GM19023 (cell line): ENCODE results near the gene SRP9.
"Not testable (repeated sequence)": the region's sequence is repeated elsewhere in the genome, so short reads cannot be mapped to it uniquely, and the experiment has no call there.

Source experiments
- ATAC-seq: cut with Tn5 transposase; IDR thresholded peaks from one replicate; pipeline ENCODE4 v1.9.1; 2021; ENCODE audit warnings: mild to moderate bottlenecking, moderate library complexity; ENCODE audit not compliant: unreplicated experiment

Gene SRP9

DNA sequence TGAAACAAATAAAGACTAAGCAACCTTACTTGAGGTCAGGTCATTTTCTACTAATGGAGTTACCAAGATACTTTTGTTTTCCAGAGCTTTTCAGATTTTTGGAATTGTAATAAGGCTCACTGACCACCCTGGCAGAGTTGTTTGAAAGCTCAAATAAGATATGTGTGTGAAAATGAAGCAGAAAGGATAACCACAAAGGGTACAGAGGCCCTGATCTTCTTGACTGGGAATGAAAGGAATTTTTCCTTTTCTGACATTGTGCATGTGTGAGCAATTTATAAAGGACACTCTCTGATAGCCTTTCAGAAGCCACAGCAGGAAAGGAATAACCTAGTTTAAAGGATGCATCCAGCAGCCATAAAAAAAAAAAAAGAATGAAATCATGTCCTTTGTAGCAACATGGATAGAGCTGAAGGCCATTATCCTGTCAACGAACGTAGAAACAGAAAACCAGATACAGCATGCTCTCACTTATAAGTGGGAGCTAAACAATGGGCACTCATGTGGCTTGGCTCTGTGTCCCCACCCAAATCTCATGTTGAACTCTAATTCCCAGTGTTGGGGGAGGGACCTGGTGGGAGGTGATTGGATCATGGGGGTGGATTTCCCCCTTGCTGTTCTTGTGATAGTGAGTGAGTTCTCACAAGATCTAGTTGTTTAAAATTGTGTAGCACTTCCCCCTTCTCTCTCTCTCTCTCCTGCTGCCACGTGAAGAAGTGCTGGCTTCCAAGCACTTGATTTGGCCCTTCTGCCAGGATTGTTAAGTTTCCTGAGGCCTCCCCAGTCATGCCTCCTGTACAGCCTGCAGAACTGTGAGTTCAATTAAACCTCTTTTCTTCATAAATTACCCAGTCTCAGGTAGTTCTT is 3.1 kb upstream of the SRP9 start:
- ATAC-seq: no peak

DNA sequence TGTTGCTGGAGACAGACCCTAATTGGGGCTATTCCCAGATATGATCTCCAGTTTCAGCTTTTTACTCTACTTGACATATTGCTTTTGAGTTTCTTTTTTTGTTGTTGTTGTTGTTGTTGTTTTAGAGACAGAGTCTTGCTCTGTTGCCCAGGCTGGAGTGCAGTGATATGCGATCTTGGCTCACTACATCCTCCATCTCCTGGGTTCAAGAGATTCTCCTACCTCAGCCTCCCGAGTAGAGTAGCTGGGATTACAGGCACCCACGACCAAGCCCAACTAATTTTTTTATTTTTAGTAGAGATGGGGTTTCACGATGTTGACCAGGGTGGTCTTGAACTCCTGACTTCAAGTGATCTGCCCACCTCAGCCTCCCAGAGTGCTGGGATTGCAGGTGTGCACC is 1.3 kb upstream of the SRP9 start:
- ATAC-seq: no peak

GRCh38 chr1:225777058-225777582 is 506 bp upstream of the SRP9 start:
- peak; percentile 14 for ATAC-seq

GRCh38 chr1:225778337-225778669 is 677 bp downstream of the SRP9 start:
- no peak for ATAC-seq

- not testable (repeated sequence) for ATAC-seq
Measured at GRCh38 chr1:225779165-225779564, 1.5 kb downstream of the SRP9 start.

- no peak for ATAC-seq
Measured at GRCh38 chr1:225780134-225780533, 2.5 kb downstream of the SRP9 start.

- no peak for ATAC-seq
Measured at GRCh38 chr1:225780630-225781029, 3.0 kb downstream of the SRP9 start.

DNA sequence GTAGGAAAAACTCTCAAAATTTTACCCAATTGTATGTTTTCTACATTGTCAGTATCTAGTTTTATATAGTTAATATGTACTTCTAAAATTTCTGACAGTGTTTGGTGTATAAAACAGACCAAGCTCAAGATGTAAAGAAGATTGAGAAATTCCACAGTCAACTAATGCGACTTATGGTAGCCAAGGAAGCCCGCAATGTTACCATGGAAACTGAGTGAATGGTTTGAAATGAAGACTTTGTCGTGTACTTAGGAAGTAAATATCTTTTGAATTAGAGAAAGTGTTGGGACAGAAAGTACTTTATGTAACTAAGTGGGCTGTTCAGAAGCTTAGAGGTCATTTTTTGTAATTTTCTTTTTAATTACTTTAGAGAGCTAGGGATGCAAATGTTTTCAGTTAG is 11.5 kb downstream of the SRP9 start:
- ATAC-seq: not testable (repeated sequence)

GRCh38 chr1:225794954-225795353 is 17.3 kb downstream of the SRP9 start:
- no peak for ATAC-seq

GRCh38 chr1:225796097-225796496 is 18.5 kb downstream of the SRP9 start:
- ATAC-seq: not testable (repeated sequence)

DNA sequence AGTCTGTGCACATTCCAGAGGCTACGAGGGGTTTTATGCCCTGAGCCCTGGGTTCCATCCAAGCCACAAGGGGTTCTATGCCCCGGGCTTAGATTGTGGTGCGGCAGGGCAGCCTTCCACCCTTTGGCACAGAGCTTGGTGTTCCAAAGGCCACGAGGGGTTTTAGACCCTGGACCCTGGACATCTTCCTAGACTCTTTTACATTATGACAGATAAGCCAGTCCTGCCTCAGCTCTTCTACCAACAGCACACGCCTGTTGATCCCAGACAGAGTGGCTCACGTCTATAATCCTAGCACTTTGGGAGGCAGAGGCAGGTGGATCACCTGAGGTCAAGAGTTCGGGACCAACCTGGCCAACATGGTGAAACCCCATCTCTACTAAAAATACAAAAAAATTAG is 23.5 kb downstream of the SRP9 start:
- ATAC-seq: not testable (repeated sequence)

GRCh38 chr1:225806249-225806648 is 28.6 kb downstream of the SRP9 start:
- ATAC-seq: no peak

DNA sequence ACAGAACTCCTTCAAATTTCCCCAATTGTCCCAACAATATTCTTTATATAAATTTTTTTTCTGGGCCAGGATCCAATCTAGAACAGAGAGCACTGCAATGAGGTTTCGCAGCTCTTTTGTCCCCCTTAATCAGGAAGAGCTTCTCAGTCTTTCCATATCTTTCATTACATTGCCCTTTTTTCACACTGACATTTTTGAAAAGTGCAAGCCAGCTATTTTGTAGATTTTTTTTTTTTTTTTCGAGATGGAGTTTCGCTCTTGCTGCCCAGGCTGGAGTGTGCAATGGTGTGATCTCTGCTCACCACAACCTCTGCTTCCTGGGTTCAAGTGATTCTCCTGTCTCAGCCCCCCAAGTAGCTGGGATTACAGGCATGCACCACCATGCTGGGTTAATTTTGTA is 29.1 kb downstream of the SRP9 start:
- ATAC-seq: not testable (repeated sequence)

GRCh38 chr1:225808136-225808535 is 30.5 kb downstream of the SRP9 start:
- ATAC-seq: no peak

DNA sequence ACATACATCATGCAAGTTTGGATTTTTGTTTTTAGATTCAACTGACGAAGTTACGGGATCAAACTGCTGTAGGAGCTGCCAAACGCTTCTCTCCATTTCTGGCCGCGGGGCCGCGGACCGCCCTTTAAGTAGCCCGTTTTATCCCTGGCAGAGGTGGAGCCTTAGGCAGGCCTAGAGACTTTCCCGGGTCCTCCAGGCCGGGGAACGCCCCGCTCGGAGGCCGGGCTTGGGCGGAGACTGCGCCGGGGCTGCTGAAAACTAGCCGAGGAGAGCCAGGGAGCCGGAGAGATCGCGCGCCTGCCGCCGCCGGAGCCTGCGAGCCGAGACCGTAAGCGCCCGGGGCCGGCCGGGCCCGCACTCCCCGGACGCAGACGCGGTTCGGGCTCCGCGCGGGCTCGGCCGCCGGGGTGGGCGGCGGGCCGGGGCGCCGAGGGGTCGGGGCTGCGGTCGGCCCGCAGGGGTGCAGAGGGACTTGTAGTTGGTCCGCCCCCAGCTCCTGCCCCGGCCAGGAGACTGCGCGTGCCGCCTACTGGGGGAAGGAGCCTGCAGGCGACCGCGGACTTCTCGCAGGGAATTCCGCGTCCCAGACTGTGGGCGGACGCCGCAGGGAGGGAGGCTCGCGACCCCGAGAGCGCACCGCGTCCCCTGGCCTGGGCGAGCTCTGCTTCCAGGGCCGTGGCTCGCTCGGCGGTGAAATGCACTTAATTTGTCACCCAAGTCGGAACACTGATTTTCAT is 32.4 kb downstream of the SRP9 start, which contains the start of gene EPHX1:
EPHX1 (plus strand) TSS at position 283 of the 737 bp plus-strand sequence. CDS start 18,606 bp downstream, outside the sequence.
- ATAC-seq: peak; percentile 94

DNA sequence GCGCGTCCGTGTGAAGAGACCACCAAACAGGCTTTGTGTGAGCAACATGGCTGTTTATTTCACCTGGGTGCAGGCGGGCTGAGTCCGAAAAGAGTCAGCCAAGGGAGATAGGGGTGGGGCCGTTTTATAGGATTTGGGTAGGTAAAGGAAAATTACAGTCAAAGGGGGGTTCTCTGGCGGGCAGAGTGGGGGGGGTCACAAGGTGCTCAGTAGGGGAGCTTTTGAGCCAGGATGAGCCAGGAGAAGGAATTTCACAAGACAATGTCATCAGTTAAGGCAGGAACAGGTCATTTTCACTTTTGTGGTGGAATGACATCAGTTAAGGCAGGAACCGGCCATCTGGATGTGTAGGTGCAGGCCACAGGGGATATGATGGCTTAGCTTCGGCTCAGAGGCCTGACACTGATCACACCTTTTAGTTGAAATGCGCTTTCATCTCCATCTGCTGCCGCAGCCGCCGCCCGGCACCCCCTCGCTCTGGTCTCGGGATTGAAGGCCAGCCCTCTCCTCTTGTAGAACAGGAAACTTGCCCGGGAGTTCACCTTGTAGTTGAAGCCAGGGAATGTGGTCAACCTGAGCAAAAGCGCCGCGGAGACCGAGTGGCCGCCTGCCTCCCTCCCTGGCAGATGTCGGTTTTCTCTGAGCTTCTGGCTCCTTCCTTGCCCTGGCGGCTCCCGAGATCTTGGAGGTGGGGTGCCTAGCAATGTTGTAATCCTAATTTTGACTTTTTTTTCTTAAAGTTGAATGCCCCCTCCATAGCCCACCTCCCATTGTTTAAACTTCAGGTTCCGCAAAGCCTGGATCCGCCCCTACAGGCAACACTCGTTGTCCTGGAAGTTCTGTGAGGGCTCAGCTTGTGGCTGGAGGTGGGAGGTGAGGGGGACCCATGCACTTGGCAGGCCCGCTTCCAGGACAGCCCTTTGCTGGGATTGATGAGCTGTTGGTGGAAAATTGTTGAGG is 33.2 kb downstream of the SRP9 start:
- not testable (repeated sequence) for ATAC-seq

GRCh38 chr1:225811622-225812487 is 34.2 kb downstream of the SRP9 start:
- ATAC-seq: no peak

- ATAC-seq: no peak
Measured at GRCh38 chr1:225812488-225813213, 35.0 kb downstream of the SRP9 start.
